ENCODE measurements around the gene DFFA.

GRCh38 chr1:10484521-10484920, 12.2 kb upstream of the DFFA start:
- TF ChIP-seq EZH2 (IDR thresholded peaks at IDR 0.05; ENCODE audit: low read length, missing control alignments): no peak
- TF ChIP-seq, protein P1, sequence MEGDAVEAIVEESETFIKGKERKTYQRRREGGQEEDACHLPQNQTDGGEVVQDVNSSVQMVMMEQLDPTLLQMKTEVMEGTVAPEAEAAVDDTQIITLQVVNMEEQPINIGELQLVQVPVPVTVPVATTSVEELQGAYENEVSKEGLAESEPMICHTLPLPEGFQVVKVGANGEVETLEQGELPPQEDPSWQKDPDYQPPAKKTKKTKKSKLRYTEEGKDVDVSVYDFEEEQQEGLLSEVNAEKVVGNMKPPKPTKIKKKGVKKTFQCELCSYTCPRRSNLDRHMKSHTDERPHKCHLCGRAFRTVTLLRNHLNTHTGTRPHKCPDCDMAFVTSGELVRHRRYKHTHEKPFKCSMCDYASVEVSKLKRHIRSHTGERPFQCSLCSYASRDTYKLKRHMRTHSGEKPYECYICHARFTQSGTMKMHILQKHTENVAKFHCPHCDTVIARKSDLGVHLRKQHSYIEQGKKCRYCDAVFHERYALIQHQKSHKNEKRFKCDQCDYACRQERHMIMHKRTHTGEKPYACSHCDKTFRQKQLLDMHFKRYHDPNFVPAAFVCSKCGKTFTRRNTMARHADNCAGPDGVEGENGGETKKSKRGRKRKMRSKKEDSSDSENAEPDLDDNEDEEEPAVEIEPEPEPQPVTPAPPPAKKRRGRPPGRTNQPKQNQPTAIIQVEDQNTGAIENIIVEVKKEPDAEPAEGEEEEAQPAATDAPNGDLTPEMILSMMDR (conservative IDR thresholded peaks at IDR 0.05 in 1 of 2, IDR thresholded peaks at IDR 0.05 in 1 of 2; ENCODE audit: low read depth in 1 of 2, low read length in 2 of 2): no peak
